Measurements from ENCODE around the gene TUBB3. TPM values are rescaled to one million over a fixed set of nuclear protein-coding genes. Genes with fewer than 3 reads are reported as not detected.

Gene TUBB3
- total and polyA plus RNA-seq, 2 experiments from 2014 or later, result 4.6 to 7.5 TPM

DNA sequence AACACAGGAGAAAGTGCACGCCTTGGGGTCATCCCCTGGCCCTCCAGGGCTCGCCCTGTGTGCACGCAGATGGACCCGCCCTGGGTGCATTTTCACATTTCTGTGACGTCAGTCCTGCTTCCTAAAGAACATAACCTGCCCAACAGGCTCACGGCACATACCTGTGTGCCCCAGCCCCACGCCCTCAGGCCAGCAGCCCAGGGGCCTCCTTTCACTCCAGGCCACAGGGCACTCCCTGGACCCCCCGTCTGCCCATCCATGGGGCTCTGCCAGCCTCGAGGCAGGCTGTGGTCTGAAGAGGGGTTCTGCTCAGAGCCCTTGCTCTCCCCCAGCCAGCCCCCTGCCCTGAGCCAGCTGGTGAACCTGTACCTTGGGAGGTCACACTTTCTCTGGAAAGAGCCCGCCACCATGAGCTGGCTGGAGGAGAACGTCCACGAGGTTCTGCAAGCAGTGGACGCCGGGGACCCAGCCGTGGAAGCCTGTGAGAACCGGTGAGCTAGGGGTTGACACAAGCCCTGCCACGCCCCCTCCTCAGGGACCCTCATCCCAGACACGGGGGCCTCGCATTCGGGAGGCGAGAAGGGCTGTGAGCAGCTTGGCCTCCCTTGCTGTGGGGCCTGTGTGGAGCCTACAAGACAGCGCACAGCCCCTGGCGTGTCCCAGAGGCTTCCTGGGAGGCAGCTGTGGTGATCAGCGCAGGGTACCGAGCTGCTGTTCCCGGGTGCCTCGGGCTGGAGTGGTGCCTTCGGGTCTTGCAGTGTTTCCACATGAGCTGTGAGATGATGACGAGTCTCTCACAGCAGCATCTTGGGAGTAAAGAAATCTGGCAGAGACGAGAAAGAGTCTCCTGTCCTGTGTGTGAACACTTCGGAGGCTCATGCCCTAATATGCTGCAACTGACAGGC lies 18.3 kb upstream of the TUBB3 start:
- Histone ChIP-seq H3K4me3 (no peak overlapping the region), H3K36me3 (peaks cover 27% of the 10 kb centered on the region), H3K27ac (no peak overlapping the region), H3K27me3 (no peaks in the 10 kb centered on the region), H3K9me3 (ENCODE audit: low read depth) (no peaks in the 10 kb centered on the region), H3K4me1 (ENCODE audit: low read depth) (no peaks in the 10 kb centered on the region)
- no peak for TF ChIP-seq CTCF (IDR thresholded peaks at IDR 0.05; ENCODE audit: low read depth, low read length)
- no peak for DNase-seq (ENCODE audit: low read depth in 1 of 2, low spot score in 1 of 2)

- no peaks in the 10 kb centered on the region for H3K4me1 ChIP-seq (ENCODE audit: low read depth)
- DNase-seq (ENCODE audit: low read depth in 1 of 2, low spot score in 1 of 2), result no peak
- no peaks in the 10 kb centered on the region for H3K27me3 ChIP-seq
- no peaks in the 10 kb centered on the region for H3K9me3 ChIP-seq (ENCODE audit: low read depth)
- no peak overlapping the region for H3K4me3 ChIP-seq
- no peak for TF ChIP-seq CTCF (IDR thresholded peaks at IDR 0.05; ENCODE audit: low read depth, low read length)
- H3K27ac ChIP-seq, result no peak overlapping the region
- peaks cover 26% of the 10 kb centered on the region for H3K36me3 ChIP-seq
Measured at GRCh38 chr16:89905511-89906139, 17.5 kb upstream of the TUBB3 start.

GRCh38 chr16:89906140-89907025 lies 16.8 kb upstream of the TUBB3 start:
- H3K4me3 ChIP-seq, result no peak overlapping the region
- H3K36me3 ChIP-seq, result peaks cover 23% of the 10 kb centered on the region
- H3K27ac ChIP-seq, result no peak overlapping the region
- DNase-seq (ENCODE audit: low read depth in 1 of 2, low spot score in 1 of 2), result no peak
- no peaks in the 10 kb centered on the region for H3K4me1 ChIP-seq (ENCODE audit: low read depth)
- H3K9me3 ChIP-seq (ENCODE audit: low read depth), result no peaks in the 10 kb centered on the region
- no peaks in the 10 kb centered on the region for H3K27me3 ChIP-seq
- TF ChIP-seq CTCF (IDR thresholded peaks at IDR 0.05; ENCODE audit: low read depth, low read length), result no peak

DNA sequence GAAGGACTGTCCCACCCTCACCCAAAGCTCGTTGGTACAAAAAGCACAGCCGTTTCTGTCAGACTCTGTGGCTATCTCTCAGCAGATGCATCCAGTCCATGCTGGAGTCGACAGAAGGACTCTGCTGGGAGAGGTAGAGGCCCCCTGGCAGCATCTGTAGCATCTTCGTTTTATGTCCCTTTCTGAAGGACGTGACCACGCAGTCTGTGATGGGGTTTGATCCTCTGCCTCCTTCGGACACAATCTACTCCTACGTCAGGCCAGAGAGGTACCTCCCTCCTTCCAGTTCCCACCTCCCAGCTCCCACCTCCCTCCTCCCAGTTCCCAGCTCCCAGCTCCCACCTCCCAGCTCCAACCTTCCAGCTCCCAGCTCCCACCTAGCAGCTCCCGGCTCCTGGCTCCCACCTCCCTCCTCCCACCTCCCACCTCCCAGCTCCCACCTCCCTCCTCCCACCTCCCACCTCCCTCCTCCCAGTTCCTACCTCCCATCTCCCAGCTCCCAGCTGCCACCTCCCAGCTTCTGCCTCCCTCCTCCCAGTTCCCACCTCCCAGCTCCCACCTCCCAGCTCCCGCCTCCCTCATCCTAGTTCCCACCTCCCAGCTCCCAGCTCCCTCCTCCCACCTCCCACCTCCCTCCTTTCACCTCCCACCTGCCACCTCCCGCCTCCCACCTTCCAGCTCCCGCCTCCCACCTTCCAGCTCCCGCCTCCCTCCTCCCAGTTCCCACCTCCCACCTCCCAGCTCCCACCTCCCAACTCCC lies 15.9 kb upstream of the TUBB3 start:
- Histone ChIP-seq H3K36me3 (peaks cover 23% of the 10 kb centered on the region), H3K4me1 (ENCODE audit: low read depth) (no peaks in the 10 kb centered on the region), H3K4me3 (no peak overlapping the region), H3K27ac (no peak overlapping the region), H3K9me3 (ENCODE audit: low read depth) (no peaks in the 10 kb centered on the region), H3K27me3 (no peaks in the 10 kb centered on the region)
- DNase-seq (ENCODE audit: low read depth in 1 of 2, low spot score in 1 of 2), result no peak
- no peak for TF ChIP-seq CTCF (IDR thresholded peaks at IDR 0.05; ENCODE audit: low read depth, low read length)

DNA sequence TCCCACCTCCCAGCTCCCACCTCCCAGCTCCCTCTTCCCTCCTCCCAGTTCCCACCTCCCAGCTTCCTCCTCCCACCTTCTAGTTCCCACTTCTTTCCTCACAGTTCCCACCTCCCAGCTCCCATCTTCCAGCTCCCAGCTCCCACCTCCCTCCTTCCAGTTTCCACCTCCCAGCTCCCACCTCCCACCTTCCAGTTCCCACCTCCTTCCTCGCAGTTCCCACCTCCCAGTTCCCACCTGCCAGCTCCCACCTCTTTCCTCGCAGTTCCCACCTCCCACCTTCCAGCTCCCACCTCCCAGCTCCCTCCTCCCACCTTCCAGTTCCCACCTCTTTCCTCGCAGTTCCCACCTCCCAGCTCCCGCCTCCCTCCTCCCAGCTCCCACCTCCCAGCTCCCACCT lies 14.9 kb upstream of the TUBB3 start:
- DNase-seq (ENCODE audit: low read depth in 1 of 2, low spot score in 1 of 2), result no peak
- no peaks in the 10 kb centered on the region for H3K27me3 ChIP-seq
- no peaks in the 10 kb centered on the region for H3K9me3 ChIP-seq (ENCODE audit: low read depth)
- H3K4me1 ChIP-seq (ENCODE audit: low read depth), result no peaks in the 10 kb centered on the region
- no peak for TF ChIP-seq CTCF (IDR thresholded peaks at IDR 0.05; ENCODE audit: low read depth, low read length)
- H3K36me3 ChIP-seq, result peaks cover 23% of the 10 kb centered on the region
- no peak overlapping the region for H3K27ac ChIP-seq
- no peak overlapping the region for H3K4me3 ChIP-seq
